ENCODE results near the gene LPCAT3.

DNA sequence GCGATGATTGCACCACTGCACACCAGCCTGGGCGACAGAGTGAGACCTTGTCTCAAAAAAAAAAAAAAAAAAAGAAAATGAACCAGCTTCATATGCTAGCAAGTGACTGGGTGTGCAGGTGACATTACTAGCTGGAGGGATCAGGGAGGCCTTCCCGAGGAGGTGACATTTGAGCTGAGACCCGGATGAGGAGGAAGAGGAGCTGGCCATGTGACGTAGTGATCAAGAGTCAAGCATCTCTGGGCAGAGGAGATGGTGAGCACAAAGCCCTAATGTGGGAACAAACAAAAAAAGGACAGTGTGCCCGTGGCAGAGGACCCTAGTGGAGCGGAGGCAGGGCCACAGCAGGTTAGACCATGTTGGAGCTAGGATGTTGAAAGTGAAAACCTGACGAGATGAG lies 70.7 kb downstream of the LPCAT3 start:
- TF ChIP-seq, protein P1, sequence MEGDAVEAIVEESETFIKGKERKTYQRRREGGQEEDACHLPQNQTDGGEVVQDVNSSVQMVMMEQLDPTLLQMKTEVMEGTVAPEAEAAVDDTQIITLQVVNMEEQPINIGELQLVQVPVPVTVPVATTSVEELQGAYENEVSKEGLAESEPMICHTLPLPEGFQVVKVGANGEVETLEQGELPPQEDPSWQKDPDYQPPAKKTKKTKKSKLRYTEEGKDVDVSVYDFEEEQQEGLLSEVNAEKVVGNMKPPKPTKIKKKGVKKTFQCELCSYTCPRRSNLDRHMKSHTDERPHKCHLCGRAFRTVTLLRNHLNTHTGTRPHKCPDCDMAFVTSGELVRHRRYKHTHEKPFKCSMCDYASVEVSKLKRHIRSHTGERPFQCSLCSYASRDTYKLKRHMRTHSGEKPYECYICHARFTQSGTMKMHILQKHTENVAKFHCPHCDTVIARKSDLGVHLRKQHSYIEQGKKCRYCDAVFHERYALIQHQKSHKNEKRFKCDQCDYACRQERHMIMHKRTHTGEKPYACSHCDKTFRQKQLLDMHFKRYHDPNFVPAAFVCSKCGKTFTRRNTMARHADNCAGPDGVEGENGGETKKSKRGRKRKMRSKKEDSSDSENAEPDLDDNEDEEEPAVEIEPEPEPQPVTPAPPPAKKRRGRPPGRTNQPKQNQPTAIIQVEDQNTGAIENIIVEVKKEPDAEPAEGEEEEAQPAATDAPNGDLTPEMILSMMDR (IDR thresholded peaks at IDR 0.05) = no peak
- no peak for TF ChIP-seq POLR2AphosphoS5 (IDR thresholded peaks at IDR 0.05; ENCODE audit: low read depth, low read length)
- TF ChIP-seq, protein P2, sequence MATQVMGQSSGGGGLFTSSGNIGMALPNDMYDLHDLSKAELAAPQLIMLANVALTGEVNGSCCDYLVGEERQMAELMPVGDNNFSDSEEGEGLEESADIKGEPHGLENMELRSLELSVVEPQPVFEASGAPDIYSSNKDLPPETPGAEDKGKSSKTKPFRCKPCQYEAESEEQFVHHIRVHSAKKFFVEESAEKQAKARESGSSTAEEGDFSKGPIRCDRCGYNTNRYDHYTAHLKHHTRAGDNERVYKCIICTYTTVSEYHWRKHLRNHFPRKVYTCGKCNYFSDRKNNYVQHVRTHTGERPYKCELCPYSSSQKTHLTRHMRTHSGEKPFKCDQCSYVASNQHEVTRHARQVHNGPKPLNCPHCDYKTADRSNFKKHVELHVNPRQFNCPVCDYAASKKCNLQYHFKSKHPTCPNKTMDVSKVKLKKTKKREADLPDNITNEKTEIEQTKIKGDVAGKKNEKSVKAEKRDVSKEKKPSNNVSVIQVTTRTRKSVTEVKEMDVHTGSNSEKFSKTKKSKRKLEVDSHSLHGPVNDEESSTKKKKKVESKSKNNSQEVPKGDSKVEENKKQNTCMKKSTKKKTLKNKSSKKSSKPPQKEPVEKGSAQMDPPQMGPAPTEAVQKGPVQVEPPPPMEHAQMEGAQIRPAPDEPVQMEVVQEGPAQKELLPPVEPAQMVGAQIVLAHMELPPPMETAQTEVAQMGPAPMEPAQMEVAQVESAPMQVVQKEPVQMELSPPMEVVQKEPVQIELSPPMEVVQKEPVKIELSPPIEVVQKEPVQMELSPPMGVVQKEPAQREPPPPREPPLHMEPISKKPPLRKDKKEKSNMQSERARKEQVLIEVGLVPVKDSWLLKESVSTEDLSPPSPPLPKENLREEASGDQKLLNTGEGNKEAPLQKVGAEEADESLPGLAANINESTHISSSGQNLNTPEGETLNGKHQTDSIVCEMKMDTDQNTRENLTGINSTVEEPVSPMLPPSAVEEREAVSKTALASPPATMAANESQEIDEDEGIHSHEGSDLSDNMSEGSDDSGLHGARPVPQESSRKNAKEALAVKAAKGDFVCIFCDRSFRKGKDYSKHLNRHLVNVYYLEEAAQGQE (IDR thresholded peaks at IDR 0.05; ENCODE audit: insufficient read depth in 1 of 2, low read depth in 2 of 2, low read length in 1 of 2) = no peak
- no peak for TF ChIP-seq SIN3A (IDR thresholded peaks at IDR 0.05; ENCODE audit: borderline replicate concordance, insufficient read depth, low read depth, low read length)

Data from Panc1 (cell line).